ENCODE measurements around the gene YPEL4.

YPEL4 gene

DNA sequence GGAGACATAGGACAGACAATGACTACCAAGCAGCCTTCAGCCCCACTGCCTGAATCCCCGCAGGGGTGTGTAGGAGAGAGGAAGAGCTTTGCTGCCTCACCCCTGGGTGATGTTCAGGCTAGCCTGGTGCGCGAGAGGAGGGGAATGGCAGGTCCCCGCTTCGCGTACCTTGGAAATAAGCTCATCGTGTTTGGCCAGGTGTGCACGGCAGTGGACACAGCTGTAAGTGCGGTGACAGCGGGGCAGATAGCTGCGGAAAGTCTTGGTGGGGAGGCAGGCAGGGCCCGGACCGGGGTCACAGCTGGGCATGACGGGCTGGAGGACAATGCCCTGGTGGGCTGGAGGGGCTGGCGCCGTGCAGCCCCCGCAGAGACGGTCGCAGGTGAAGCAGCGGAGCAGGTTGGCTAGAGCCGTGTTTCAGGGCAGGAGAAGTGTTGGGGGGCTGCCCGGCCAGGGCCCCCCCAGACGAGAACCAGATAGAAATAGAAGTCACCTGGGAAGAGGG, 2.9 kb downstream of the YPEL4 start:
- no peak for DNase-seq (ENCODE audit: low read depth)
- H3K4me3 ChIP-seq (ENCODE audit: control insufficient read depth, low read depth, low read length): no peak overlapping the region
- TF ChIP-seq, protein P1, sequence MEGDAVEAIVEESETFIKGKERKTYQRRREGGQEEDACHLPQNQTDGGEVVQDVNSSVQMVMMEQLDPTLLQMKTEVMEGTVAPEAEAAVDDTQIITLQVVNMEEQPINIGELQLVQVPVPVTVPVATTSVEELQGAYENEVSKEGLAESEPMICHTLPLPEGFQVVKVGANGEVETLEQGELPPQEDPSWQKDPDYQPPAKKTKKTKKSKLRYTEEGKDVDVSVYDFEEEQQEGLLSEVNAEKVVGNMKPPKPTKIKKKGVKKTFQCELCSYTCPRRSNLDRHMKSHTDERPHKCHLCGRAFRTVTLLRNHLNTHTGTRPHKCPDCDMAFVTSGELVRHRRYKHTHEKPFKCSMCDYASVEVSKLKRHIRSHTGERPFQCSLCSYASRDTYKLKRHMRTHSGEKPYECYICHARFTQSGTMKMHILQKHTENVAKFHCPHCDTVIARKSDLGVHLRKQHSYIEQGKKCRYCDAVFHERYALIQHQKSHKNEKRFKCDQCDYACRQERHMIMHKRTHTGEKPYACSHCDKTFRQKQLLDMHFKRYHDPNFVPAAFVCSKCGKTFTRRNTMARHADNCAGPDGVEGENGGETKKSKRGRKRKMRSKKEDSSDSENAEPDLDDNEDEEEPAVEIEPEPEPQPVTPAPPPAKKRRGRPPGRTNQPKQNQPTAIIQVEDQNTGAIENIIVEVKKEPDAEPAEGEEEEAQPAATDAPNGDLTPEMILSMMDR (conservative IDR thresholded peaks at IDR 0.05; ENCODE audit: control insufficient read depth, insufficient read depth, low read depth, low read length): no peak

DNA sequence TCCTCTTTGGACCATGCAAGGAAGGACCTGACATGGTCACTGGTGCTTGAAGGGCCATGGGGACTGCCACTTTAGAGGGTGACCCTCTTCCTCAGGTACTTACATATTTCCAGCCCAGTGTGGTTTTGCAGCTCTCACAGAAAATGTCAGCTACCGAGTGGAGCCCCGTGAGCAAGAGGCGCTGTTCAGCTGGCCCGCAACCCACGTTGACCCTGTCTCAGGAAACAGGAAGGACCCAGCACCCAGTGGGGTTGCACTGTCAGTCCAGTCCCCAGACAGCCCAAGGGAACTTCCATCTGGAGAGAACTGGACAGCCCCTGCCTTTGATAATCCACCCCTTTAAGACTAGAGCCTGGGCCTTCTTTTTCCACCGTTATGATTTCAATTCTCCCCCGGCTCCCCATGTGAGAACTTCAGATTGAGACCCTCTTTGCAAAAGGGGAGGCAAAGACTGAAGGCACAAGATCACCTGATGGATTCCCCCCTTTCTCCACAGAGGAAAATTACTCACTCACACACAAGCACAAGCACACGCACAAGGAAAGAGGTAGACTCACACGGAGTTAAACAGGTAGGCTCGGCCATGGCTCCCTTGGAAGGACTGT, 3.4 kb downstream of the YPEL4 start:
- H3K4me3 ChIP-seq (ENCODE audit: control insufficient read depth, low read depth, low read length): no peak overlapping the region
- TF ChIP-seq, protein P1 (conservative IDR thresholded peaks at IDR 0.05; ENCODE audit: control insufficient read depth, insufficient read depth, low read depth, low read length): no peak
- no peak for DNase-seq (ENCODE audit: low read depth)

DNA sequence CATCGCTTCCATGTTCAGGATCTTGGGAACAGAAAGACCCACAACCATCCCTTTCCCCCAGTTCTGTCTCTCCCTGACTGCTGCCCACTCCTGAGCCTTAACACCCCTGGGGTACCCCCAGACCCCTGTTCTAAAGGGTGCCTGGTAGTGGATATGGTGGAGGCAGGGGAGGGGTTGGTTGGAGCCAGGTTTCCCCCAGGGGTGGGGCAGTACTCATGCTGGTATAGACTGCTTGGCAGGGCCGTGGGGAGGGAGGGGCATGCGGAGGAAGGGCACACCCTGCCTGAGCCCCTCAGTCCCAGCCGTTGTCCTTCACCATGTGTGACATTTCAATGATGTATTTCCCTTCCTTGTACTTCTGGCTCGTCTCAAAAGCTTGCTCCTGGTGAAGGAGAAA, 4.0 kb downstream of the YPEL4 start:
- TF ChIP-seq, protein P1 (conservative IDR thresholded peaks at IDR 0.05; ENCODE audit: control insufficient read depth, insufficient read depth, low read depth, low read length): no peak

DNA sequence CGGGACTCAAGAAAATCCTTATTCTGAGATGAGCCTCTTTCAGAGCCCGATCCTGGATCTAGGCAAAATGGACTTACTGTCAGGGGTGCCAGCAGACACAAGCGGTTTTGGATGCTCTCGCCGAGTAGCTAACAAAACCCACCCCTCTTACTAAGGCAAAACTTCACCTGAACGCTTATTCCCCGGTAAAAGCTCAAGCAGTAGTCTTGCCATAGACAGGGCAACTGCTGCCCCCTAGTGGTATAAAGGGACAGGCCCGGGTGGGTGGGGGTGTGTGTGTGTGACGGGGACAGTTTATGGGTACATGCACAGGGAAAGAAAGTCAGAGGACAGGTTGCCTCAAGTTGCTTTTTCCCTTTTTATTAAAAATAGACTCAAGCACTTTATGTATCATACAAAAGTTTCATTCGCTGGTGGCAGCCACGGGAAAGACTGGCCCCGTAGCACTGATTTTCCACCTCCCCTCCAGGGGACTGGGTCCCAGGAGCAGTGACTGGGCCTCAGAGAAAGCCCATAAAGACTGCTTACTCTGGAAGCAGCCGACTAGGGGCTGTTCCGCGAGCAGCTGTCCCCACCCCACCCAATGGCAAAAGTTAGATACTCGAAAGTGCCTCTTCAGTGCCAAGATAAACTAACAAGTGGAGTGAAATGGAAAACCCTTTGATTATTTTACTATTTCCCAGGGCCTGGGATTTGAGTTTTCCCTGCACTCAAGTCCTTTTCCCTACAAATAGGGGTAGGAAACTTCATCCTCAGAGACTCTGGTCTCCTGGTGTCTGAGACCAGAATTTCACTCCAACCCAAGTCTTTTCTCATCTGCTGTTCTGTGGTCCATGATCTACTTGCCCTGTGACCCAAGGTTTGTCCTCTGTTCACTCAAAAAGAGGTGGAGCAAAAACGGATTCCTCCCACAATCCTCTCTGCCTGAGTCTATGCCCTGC, 4.7 kb downstream of the YPEL4 start:
- DNase-seq (ENCODE audit: low read depth): peak; percentile 73
- TF ChIP-seq, protein P1 (conservative IDR thresholded peaks at IDR 0.05; ENCODE audit: control insufficient read depth, insufficient read depth, low read depth, low read length): peak; percentile 79

More for the DNA sequence above, 4.0 kb downstream of the YPEL4 start:
- no peak for DNase-seq (ENCODE audit: low read depth)
- no peak overlapping the region for H3K4me3 ChIP-seq (ENCODE audit: control insufficient read depth, low read depth, low read length)

DNA sequence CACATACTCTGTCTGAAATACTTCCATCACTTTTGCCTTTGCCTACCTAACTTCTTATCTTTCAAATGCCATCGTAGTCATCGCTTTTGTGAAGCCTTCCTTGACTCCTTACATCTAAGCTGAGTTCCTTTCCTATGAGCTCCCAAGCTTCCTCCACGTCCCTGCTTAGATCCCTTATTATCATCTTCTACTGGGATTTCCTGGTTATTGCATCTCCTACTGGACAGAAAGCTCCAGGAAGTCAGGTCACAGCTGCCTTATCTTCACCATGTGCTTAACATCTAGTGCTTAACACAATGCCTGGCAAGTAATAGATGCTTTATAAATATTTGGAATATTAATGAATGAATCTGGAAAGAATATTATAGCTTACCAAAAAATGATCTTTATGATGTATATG, 5.9 kb downstream of the YPEL4 start:
- H3K4me3 ChIP-seq (ENCODE audit: control insufficient read depth, low read depth, low read length): no peak overlapping the region
- TF ChIP-seq, protein P1 (conservative IDR thresholded peaks at IDR 0.05; ENCODE audit: control insufficient read depth, insufficient read depth, low read depth, low read length): peak; percentile 12
- DNase-seq (ENCODE audit: low read depth): no peak

More for the DNA sequence above, 4.7 kb downstream of the YPEL4 start:
- H3K4me3 ChIP-seq (ENCODE audit: control insufficient read depth, low read depth, low read length): no peak overlapping the region

DNA sequence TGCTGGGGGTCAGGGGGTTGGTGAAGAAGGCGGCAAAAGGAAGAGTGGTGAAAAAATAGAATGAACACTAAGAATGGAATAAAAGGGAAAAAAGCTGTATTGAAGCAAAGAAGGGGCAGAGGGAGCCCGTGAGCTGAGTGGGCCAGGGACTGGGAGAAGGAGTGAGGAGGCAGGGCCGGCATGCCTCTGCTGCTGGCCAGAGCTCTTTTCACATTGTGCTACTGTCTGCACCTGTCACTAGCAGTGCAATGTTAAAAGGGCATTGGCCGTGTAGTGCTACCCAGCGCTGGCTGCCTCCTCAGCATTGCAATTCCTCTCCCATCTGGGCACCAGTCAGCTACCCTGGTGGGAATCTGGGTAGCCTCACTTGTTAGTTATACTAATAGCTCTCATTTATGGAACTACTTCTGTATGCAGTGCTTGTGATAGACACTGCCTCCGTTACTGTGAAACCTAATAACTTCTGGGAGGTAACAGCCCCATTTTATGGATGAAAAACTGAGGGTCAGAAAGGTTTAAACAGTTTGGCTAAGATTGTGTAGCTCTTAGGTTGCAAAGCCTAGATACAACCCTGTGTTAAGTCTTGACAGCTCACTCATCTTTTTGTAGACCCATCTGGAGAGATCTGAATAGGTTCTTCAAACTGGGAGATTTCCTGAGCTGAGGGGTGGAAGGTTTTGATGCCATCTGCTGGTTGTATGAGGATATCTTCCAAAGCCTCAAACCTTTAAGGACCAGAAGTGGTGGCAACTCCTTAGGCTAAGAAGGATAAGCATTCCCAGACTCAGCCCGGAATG, 8.5 kb downstream of the YPEL4 start:
- TF ChIP-seq, protein P1 (conservative IDR thresholded peaks at IDR 0.05; ENCODE audit: control insufficient read depth, insufficient read depth, low read depth, low read length): peak; percentile 70
- H3K4me3 ChIP-seq (ENCODE audit: control insufficient read depth, low read depth, low read length): no peak overlapping the region
- DNase-seq (ENCODE audit: low read depth): peak; percentile 75
